ENCODE results near the gene PTCD1. TPM values are rescaled to one million over a fixed set of nuclear protein-coding genes. Genes with fewer than 3 reads are reported as not detected.
"Not testable (repeated sequence)": the region's sequence is repeated elsewhere in the genome, so short reads cannot be mapped to it uniquely, and the experiment has no call there.

Gene PTCD1
- total and polyA plus RNA-seq, 3 donors from 2014 or later = 6.1 to 14.4 (median 13.6) TPM

GRCh38 chr7:99440195-99440594 lies 1.6 kb upstream of the PTCD1 start:
- intact Hi-C loops (cut with DNase I; ENCODE audit: low total_unique reads) = no loop called here
- peak overlapping the region; percentile 92 to 96 for H3K27ac ChIP-seq
- TF ChIP-seq POLR2A (IDR thresholded peaks at IDR 0.05) (no peak), CTCF (IDR thresholded peaks at IDR 0.05) (no peak)
- no peak for DNase-seq
- no peaks in the 10 kb centered on the region for H3K27me3 ChIP-seq
- peak overlapping the region; percentile 95 to 99 for H3K4me3 ChIP-seq
- H3K36me3 ChIP-seq (ENCODE audit: low read depth, missing control alignments) = no peaks in the 10 kb centered on the region
- WGBS, 2 donors = 61 to 66% methylated on average over 9 of the region's 9 CpGs
- no peaks in the 10 kb centered on the region for H3K9me3 ChIP-seq
- H3K4me1 ChIP-seq = peaks cover 38% of the 10 kb centered on the region

GRCh38 chr7:99437946-99438572 lies 539 bp downstream of the PTCD1 start:
- no peaks in the 10 kb centered on the region for H3K36me3 ChIP-seq (ENCODE audit: low read depth, missing control alignments)
- 12 to 15% methylated on average over 16 to 20 of the region's 20 CpGs for WGBS, 2 donors
- no peaks in the 10 kb centered on the region for H3K27me3 ChIP-seq
- TF ChIP-seq CTCF (IDR thresholded peaks at IDR 0.05) (no peak), POLR2A (IDR thresholded peaks at IDR 0.05) (no peak)
- DNase-seq = no peak
- H3K27ac ChIP-seq = peak overlapping the region; percentile 92 to 96
- H3K9me3 ChIP-seq = no peaks in the 10 kb centered on the region
- peaks cover 38% of the 10 kb centered on the region for H3K4me1 ChIP-seq
- peak overlapping the region; percentile 95 to 99 for H3K4me3 ChIP-seq
- intact Hi-C loops (cut with DNase I; ENCODE audit: low total_unique reads) = no loop called here

GRCh38 chr7:99433158-99433557 lies 5.4 kb downstream of the PTCD1 start:
- Histone ChIP-seq H3K4me3 (no peak overlapping the region), H3K36me3 (ENCODE audit: low read depth, missing control alignments) (no peaks in the 10 kb centered on the region), H3K27ac (no peak overlapping the region), H3K4me1 (peaks cover 13% of the 10 kb centered on the region), H3K9me3 (no peaks in the 10 kb centered on the region), H3K27me3 (no peaks in the 10 kb centered on the region)
- no peak for TF ChIP-seq POLR2A (IDR thresholded peaks at IDR 0.05)
- no peak for TF ChIP-seq CTCF (IDR thresholded peaks at IDR 0.05)
- WGBS, 2 donors = 89 to 91% methylated on average over 6 to 9 of the region's 9 CpGs
- DNase-seq = no peak
- intact Hi-C loops (cut with DNase I; ENCODE audit: low total_unique reads) = no loop called here

- H3K36me3 ChIP-seq (ENCODE audit: low read depth, missing control alignments); intact Hi-C loops (cut with DNase I; ENCODE audit: low total_unique reads): not testable (repeated sequence)
These were observed 6.7 kb downstream of the PTCD1 start for GRCh38 chr7:99431756-99432540.

GRCh38 chr7:99429756-99430155 lies 8.8 kb downstream of the PTCD1 start:
- H3K27me3 ChIP-seq = no peaks in the 10 kb centered on the region
- H3K9me3 ChIP-seq = no peaks in the 10 kb centered on the region
- no peaks in the 10 kb centered on the region for H3K36me3 ChIP-seq (ENCODE audit: low read depth, missing control alignments)
- no peak for TF ChIP-seq POLR2A (IDR thresholded peaks at IDR 0.05)
- no peak for TF ChIP-seq CTCF (IDR thresholded peaks at IDR 0.05)
- DNase-seq = no peak
- intact Hi-C loops (cut with DNase I; ENCODE audit: low total_unique reads) = no loop called here
- H3K4me3 ChIP-seq = no peak overlapping the region
- 89 to 91% methylated on average over 4 to 8 of the region's 8 CpGs for WGBS, 2 donors
- peaks cover 7% of the 10 kb centered on the region for H3K4me1 ChIP-seq
- H3K27ac ChIP-seq = no peak overlapping the region

More at GRCh38 chr7:99431756-99432540, 6.7 kb downstream of the PTCD1 start:
- H3K27me3 ChIP-seq, H3K4me3 ChIP-seq, DNase-seq, H3K9me3 ChIP-seq, H3K4me1 ChIP-seq: not testable (repeated sequence)
- H3K27ac ChIP-seq = peak overlapping the region in 1 of 2 donors; percentile 15
- 66 to 77% methylated on average over 12 to 13 of the region's 13 CpGs for WGBS, 2 donors

Measured in testis (tissue), 3 donors.